Hematopoietic multipotent progenitor cell treated with erythropoietin and hydrocortisone succinate and interleukin-3 and kit ligand, for 15 days (in vitro differentiated cells): ENCODE data around the gene TBC1D3B.
"Not testable (repeated sequence)": the region's sequence is repeated elsewhere in the genome, so short reads cannot be mapped to it uniquely, and the experiment has no call there.

Experiments used
- DNase-seq: peaks from one replicate; pipeline ENCODE4 v3.0.0-alpha.2; 2015; ENCODE audit warnings: low spot score

The TBC1D3B gene

DNA sequence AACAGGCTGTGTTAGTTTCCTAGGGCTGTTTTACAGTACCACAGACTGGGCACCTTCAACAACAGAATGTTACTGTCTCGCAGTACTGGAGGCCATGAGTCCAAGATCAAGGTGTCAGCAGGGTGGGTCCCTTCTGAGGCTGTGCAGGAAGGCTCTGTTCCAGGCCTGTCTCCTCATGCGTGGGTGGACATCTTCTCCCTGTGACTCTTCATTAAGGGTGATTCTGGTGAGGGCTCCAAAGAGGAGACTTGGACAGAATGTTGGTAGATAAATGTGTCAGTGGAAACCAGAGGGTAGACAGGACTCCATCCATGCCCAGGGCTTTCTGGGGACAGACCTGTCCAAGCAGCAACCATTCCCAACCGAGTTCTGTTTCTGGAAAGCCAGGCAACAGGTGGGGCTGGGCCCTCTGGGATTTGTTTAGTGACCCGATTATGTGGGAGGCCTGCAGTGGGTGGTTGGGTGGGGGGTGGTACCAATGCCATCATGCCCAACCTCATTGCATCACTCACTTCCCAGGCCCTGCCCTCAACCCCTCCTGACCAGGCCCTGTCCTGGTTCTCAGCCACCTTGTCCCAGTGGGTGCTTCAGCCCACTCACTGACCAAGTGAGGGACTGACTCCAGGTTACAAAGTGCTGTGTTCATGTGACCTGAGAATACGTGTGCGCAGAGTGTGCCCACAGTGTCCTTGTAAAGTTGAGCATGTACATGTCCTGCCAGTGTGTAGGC lies 5.2 kb upstream of the TBC1D3B start:
- not testable (repeated sequence) for DNase-seq

DNA sequence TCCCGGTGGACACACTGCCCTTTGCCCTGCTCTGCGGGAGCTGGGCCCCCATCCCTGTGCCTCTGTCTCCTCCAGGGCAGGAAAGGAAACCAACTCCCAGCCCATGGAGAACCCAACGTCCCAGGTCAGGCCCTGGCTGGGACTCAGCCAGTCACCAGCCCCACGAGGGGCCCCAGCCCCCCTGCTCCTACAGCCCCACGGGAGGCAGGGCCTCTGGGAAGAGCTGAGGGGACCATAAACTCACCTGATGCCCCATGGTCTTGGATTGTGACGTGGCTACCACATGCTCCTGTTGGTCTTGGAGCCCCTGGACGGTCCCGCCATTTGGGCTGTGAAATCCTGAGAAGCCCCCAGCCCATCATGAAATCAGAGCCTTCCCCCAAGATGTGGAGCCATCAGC lies 7.6 kb downstream of the TBC1D3B start:
- not testable (repeated sequence) for DNase-seq

- DNase-seq, result no peak
Measured at GRCh38 chr17:36153895-36154610, 22.4 kb downstream of the TBC1D3B start.

DNA sequence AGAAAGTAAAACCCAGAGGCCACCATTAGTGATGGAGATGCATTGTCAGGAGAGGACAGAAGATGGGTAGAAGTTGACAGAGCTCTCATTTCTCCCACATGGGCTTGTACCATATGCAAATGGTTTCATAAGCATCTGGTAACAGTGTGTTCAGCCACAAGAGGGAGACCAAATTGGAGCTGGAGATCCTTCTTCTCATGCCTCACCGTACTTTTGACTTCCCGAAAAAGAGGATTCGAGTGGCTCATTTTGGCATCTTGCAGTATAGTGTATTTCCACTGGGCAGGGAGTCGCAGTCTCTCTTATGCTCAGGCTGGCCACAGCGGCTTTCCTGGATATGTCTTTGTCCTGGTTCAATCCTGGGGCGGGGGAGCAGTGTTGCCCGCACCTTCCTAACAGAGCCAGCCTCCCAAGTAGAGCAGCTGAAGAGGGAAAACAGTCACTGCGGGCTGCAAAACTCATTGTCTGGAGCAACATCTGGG lies 23.8 kb downstream of the TBC1D3B start:
- DNase-seq, result no peak

GRCh38 chr17:36151891-36152638 lies 24.4 kb downstream of the TBC1D3B start:
- DNase-seq, result no peak

- peak; percentile 7 for DNase-seq
Measured at GRCh38 chr17:36149296-36149820, 27.1 kb downstream of the TBC1D3B start.

DNA sequence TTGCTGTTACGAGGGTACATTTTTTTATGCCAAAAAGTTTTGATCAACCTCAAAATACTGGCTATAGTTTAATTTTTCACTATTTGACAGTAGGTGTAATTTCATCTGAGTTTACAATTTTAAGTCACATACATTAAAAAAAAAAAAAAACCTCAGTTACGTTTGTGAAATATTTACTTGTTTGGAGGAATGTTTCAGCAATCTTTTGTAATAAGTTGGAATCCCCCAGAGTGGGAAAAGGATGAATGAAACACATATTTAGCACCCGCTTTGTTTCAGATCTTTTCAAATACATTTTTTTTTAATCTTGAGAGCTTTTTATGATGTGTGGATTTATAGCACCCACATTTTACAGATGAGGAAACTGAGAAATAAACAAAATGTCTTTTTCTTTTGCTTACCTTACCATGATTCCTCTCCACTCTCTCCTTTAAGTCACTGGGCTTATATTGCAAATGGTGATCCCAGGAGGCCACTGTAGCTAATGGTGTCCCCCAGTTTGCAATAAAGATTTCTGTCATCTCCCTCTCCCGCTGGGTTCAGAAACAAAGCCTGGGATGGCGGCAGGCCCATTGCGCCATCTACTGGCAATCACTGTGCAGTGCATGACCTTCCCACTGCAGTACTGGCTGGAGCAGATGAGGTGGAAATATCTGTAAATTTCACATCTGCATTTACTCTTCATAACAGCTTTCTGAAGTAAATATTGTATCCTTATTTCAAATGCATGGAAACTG lies 27.7 kb downstream of the TBC1D3B start:
- DNase-seq, result peak; percentile 60

DNA sequence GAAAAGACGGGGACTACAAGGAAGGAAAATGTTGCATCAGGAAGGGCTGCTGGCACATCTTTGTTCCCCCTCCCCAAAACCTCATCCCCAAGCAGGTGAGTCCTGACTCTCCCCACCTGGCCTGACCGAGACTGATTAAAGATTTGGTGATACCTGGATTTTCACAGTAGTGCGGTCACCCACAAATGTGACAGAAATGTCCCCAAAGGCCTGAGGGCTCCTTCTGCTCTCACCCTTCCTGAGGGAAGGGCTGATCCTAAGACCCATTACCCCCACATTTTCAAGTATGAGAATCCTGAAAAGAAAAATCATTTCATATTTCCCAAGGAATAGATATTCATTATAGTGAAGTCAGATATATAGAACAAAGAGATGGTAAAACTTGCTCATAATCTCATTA lies 28.8 kb downstream of the TBC1D3B start:
- no peak for DNase-seq

DNA sequence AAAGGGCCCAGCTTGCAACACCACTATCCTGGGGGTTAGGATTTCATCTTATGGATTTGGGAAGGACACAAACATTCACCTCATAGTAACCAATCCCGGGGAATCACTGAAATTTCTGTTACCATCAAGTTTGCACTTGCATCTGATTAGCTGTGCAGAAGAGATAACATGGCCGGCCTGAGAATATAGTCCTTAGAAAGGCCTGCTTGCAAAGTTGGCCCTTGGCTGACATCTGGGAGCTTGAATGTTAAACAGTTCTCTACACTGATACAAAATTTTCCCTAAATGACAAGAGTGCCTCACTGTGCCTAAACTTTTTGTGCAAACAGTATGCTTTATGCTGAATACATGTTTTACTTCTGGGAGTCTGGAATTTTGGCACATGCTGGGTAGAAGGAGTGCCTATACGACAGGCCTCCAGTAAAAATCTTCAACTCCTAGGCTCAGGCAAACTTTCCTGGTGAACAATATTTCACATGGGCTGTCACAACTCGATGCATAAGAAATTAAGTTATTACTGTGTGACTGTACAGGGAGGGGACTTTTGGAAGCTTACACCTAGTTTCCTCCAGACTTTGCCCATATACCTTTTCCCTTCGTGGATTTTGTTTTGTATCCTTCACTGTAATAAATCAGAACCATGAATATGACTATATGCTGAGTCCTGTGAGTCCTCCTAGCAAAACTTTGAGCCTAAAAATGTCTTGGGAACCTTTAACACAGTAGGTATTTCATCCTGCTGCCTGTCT lies 31.3 kb downstream of the TBC1D3B start:
- no peak for DNase-seq

DNA sequence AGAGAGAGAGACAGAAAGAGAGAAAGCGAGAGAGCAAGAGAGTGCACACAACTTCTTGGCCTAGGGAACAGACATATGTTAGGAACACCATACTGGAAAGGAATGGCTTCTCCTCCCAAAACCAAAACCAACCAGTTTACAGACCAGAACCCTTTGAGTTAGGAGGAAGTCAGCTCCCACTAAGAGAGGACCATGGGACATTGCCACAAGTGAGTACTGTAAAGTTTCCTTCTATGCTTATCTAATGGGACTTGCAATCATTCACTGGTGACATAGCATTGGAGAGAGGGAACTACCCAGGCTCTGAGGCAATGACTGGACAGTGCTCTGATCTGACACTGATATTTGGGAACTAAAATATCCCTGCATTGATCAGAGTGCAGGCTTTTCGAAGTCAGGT lies 32.4 kb downstream of the TBC1D3B start:
- DNase-seq, result no peak

DNA sequence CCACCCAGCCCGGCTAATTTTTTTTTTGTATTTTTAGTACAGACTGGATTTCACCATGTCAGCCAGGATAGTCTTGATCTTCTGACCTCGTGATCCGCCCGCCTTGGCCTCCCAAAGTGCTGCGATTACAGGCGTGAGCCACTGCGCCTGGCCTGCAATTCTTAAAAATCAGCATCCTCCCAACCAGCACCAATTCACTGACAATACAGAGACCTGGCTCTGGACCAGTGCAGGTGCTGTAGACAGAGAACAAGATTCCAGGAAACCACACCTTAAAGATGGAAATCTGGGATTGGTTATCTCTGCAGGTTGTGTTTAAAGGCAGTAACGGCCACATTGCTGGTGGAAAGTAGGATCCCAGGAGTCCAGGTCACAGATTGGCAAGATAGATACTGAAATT lies 33.6 kb downstream of the TBC1D3B start:
- no peak for DNase-seq

- no peak for DNase-seq
Measured at GRCh38 chr17:36142235-36142634, 34.2 kb downstream of the TBC1D3B start.

DNA sequence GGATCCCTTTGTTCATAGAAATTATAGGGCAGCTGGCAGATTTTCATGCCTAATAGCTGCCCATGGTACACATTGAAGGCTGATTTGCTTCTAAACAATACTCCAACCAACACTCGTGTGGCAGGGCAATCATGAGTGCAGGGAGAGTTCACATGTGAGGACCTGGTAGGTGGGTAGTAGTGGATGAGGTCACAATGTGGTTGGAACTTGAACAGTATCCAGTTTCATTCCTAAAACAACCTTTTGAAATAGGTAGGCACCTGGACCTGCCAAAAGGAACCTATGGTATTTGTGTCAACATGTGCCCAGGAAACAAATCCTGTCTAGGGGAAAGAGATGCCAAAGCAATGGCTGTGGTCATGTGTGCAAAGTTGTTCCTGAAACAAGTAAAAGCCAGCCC lies 40.0 kb downstream of the TBC1D3B start:
- no peak for DNase-seq

DNA sequence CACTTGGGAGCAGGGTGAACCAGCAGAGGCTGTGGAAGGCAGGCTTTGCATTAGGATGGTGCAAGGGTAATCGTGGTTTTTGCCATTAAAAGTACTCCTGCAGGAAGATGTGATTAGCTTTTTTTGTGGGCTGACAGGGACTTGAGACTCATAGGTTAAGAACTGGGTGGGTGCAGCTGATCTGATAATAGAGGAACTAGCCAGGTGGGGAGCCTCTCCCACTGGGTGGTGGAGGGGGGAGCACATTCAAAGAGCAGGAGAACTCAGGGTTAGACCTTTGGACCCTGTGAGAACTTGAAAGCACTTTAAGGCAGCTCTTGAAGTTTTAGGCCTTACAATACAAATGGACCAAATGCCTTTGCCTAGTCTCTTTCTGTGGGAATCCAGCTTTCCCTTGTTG lies 40.4 kb downstream of the TBC1D3B start:
- DNase-seq, result no peak

GRCh38 chr17:36135465-36135864 lies 41.0 kb downstream of the TBC1D3B start:
- no peak for DNase-seq

DNA sequence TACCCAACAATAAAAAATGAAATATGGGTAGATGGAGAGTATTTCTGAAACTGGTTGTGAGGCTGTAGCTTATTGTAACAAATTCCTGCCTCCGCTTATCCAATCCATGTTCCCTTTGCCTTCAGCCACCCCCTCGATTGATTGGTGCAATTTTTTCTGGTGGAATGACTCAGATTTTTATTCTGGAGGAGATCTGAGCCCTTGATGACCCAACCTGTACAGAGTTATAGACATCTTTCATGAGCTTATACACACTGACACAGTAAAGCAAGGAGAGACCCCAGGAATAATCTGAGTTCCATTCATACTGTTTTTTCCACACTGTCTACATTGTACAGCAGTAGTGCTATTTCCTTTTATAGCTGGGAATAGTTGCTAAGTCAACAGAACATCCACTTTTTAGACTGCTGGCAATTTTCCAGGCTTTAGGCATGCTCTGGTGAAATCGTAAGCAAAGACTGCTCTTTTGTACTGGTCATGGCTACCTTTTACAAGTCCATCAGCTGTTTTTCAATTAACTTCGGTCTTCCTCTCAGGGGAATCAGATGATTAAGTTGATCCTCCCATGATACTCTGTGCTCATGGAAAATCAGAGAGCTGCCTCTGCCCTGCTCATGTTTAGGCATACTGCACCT lies 42.7 kb downstream of the TBC1D3B start:
- DNase-seq, result no peak

GRCh38 chr17:36132421-36132831 lies 44.0 kb downstream of the TBC1D3B start:
- DNase-seq, result no peak

DNA sequence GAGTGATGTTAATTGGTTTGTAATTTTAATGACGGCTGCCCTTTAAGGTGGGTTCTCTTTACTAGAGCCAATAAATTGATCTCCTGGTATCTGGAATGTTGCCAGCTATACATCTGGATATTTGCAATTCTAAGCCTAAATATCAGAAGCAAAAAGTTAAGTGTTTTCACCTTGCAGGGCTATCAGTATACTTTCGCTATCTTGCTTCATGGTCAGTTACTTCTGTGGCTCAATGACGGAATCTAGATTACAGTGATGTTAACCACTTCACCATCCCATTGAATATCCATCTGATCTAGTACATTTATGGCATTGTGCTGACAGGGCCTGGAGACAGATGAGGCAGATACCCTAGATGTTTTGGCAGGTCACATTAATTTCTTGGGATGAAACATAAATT lies 44.5 kb downstream of the TBC1D3B start:
- no peak for DNase-seq

- DNase-seq, result no peak
Measured at GRCh38 chr17:36131421-36131820, 45.0 kb downstream of the TBC1D3B start.

GRCh38 chr17:36130346-36130745 lies 46.1 kb downstream of the TBC1D3B start:
- DNase-seq, result no peak

DNA sequence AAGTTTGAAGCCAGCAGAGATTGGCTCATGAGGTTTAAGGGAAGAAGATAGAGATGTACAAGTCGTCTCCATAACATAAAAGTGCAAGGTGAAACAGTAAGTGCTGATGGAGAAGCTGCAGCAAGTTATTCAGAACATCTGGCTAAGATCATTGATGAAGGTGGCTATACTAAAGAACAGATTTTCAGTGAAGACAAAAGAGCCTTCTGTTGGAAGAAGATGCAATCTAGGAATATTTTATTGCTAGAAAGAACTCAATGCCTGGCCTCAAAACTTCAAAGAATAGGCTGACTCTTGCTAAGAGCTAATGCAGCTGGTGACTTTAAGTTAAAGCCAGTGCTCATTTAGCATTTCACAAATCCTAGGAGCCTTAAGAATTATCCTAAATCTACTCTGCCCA lies 46.8 kb downstream of the TBC1D3B start:
- no peak for DNase-seq
